WI38 (cell line): Measurements from ENCODE around the gene SLC30A2.

Experiments used
- H3K4me3 ChIP-seq: 2 replicates; pipeline ENCODE4 v1.5.1; 2011; ENCODE audit warnings: low read depth, mild to moderate bottlenecking, control low read depth, low read length
- CTCF ChIP-seq: IDR thresholded peaks from 2 replicates; pipeline ENCODE4 v1.5.1; 2012; ENCODE audit warnings: low read depth, mild to moderate bottlenecking, control low read depth, low read length

SLC30A2 gene

GRCh38 chr1:25994402-25995150 lies 51.3 kb downstream of the SLC30A2 start:
- no peak for TF ChIP-seq CTCF

DNA sequence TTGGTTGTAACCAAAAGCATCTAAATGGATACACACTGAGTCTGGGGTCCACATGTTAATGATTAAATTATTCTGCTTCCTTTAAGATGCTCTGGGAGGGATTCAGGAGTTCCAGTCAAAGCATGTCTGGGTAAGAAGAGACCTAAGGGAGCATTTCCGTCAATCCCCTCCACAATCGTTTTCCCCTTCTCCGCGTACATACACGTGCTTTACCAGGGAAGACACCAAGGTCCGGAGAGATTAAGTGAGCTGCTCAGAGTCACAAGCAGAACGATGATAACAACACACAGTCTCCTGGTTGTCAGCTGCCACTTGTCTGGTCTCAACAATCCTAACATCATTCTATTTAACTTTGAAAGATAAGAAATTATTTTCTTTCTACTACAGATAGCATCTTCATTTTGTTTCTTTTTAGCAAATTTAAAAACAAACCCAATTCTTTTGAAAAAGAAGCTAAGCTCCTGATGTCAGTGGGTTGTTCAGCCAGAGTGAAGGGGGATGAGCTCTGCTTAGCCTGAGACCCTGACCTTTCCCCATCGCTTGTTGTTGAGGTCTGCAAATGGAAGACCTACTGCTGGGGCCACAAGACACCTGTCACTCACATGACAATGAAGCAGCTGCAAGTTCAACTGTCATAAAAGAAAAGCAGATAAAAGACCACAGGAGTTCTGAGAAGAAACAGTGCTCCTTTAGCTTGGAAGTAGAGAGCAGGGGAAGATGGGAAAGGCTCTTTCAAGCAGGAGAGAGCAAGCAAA lies 52.5 kb downstream of the SLC30A2 start:
- no peak for TF ChIP-seq CTCF
- no peak overlapping the region for H3K4me3 ChIP-seq

More at GRCh38 chr1:25994402-25995150, 51.3 kb downstream of the SLC30A2 start:
- H3K4me3 ChIP-seq: no peak overlapping the region

DNA sequence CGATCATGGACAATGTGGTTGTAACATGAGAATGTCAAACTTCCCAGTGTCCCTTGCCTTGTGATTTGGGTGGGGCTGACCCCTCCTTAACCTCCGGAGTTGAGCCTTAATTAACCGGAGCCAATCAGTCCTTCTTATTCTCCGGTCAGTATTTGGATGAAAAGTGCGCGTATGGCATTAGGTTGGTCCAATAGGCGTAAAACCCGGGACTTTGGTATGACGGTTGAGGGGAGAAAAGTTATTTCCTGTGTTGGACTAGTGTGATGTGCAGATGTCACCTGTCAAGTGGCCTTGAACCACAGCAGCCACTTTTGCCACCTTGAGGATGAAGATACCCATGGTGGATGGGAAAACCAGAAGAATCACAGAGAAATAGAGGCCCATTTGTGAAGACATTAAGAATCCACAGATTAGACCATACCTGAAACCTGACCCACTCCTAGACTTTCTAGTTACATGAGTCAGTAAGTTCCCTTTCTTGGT lies 53.2 kb downstream of the SLC30A2 start:
- no peak for TF ChIP-seq CTCF

DNA sequence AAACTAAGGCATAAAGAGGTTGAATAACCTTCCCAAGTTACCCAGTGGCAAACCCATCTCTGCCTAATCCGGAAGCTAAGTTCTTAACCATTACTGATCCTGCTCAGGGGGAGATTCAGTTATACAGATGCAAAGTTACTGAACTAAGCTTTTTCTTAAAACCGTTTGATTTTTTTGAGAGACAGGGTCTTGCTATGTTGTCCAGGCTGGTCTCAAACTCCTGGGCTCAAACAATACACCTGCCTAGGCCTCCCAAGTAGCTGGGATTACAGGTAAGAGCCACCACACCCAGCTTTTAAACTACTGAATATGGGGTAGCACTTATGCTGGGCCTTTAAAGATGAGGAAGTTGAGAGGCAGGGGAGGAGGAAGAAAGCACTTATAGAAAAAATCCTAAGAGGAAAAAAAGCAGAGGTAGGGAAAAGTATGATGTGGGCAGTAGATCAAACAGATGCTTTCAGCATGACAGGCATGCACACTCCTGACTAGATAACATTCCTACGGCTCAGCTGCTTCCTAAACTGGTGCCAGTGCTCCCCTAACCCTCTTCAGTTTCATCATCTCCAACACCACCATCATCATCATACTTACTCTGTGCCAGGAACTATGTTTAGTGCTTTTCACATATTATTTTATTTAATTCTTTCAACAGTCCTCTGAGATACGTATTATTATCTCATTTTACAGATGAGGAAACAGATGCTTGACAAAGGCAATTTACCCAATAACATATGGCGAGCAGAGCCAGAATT lies 53.8 kb downstream of the SLC30A2 start:
- no peak for TF ChIP-seq CTCF
- H3K4me3 ChIP-seq: no peak overlapping the region

More for the DNA sequence above, 53.2 kb downstream of the SLC30A2 start:
- no peak overlapping the region for H3K4me3 ChIP-seq

DNA sequence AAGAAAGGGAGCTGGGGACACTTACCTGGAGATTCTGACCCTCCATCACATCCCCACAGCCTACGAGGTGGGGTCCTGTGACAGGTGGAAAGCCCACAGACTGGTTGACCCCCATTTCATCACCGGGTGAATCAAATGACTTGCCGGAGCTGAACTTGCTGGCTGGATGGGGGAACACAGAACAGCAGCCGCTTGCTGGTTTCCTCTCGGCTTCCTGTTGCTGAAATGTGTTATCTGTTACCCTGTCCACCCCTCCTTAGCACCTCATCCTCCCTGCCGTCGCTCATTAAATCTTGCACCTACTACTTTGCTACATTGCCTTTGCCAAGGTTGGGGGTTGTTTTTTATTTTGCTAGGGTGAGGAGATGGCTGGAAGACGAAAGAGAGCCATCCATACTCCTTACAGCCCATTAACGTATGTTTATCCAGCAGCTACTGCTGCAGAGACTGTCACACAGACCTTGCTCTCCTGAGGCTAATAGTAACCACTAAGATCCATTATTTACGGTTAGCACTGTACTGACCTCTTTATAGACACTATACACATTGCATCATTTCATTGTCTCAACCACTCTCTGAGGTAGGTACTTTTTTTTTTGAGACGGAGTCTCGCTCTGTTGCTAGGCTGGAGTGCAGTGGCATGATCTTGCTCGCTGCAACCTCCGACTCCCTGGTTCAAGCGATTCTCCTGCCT lies 55.1 kb downstream of the SLC30A2 start:
- H3K4me3 ChIP-seq: no peak overlapping the region
- TF ChIP-seq CTCF: no peak

DNA sequence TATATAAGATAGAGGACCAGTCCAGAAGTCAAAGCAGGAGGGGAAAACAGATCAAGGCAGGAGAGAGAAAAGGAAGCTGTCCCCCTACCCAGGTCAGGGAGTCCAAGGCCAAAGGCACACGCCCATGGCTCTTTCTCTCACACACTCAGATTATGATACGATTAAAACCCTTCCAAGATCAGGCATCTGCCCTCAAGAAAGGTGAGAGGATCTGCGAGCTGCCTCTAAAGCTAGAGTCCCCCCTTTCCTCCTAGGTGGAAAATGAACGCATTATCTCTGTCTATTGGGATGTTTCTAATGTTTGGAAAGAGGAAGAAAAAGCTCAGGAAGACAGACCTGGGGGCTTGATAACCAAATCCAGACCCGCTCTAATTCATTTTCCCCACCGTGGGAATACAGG lies 55.7 kb downstream of the SLC30A2 start:
- TF ChIP-seq CTCF: no peak

More for the DNA sequence above, 55.7 kb downstream of the SLC30A2 start:
- H3K4me3 ChIP-seq: no peak overlapping the region
